GM12891 (cell line): Measurements from ENCODE around the gene CMC4.

Experiments
- POLR2A ChIP-seq: IDR thresholded peaks from 2 replicates; pipeline ENCODE4 v1.6.1; 2011; ENCODE audit warnings: low read depth, low read length, control low read depth
- POLR2AphosphoS5 ChIP-seq: IDR thresholded peaks from 2 replicates; pipeline ENCODE4 v1.6.1; 2011; ENCODE audit warnings: low read depth, low read length, control low read depth

GRCh38 chrX:155048977-155049619 is 21.8 kb downstream of the CMC4 start:
- TF ChIP-seq POLR2A (no peak), POLR2AphosphoS5 (no peak)
